ENCODE results near the gene RPL5.

Gene RPL5

DNA sequence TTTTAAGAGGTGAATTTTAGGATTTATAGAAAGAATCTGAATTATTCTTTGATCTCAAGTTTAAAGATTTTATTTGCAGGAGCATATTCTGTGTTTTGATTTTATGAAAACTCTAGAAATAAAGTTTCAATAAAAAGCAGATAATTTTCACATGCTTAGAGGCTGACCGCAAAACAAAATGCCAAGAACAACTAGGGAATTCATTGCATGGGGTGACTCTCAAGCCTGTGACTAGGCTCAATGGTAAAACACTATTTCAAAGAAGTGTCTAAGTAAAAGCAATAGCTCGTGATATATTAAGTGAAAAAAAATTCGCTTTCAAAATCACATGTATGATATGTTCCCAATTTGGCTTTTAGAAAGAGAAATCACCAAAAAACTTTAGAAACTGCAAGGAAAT is 49.6 kb downstream of the RPL5 start:
- DNase-seq, result no peak
- in situ Hi-C loops (cut with HindIII; ENCODE audit: low pct_ligation_motif_present, low pct_unique_long_range_greater_than_20kb, low sequenced_read_pairs), result no loop called here

GRCh38 chr1:92882819-92883218 is 51.0 kb downstream of the RPL5 start:
- no peak for DNase-seq
- in situ Hi-C loops (cut with HindIII; ENCODE audit: low pct_ligation_motif_present, low pct_unique_long_range_greater_than_20kb, low sequenced_read_pairs), result no loop called here

GRCh38 chr1:92883297-92883696 is 51.5 kb downstream of the RPL5 start:
- in situ Hi-C loops (cut with HindIII; ENCODE audit: low pct_ligation_motif_present, low pct_unique_long_range_greater_than_20kb, low sequenced_read_pairs), result no loop called here
- DNase-seq, result no peak

DNA sequence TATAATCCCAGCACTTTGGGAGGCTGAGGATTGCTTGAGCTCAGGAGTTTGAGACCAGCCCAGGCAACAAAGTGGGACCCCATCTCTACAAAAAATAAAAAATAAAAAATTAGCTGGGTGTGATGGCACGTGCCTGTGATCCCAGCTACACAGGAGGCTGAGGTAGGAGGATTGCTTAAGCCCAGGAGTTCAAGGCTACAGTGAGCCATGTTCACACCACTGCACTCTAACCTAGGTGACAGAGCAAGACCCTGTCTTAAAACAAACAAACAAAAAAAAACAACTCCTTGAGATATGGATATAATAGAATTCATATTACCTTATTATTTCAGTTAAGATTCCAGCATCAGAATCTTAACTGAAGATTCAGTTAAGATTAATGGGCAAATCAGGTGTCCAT is 52.4 kb downstream of the RPL5 start:
- DNase-seq, result no peak
- in situ Hi-C loops (cut with HindIII; ENCODE audit: low pct_ligation_motif_present, low pct_unique_long_range_greater_than_20kb, low sequenced_read_pairs), result no loop called here

DNA sequence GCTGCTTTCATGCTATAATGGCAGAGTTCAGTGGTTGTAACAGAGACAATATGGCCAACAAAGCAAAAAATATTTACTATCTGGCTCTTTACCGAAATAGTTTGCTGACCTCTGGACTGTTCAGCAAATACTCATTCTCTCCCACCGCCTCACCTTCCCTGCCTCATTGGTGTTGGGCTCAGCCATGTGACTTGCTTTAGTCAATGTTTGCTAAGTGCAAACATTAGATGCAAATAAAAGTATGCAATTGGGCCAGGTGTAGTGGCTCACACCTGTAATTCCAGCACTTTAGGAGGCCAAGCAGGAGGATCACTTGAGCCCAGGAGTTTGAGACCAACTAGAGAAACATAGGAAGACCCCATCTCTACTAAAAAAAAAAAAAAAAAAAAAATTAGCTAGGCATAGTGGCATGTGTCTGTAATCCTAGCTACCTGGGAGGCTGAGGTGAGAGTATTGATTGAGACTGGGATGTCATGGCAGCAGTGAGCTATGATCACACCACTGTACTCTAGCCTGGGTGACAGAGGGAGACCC is 55.1 kb downstream of the RPL5 start:
- no peak for DNase-seq
- in situ Hi-C loops (cut with HindIII; ENCODE audit: low pct_ligation_motif_present, low pct_unique_long_range_greater_than_20kb, low sequenced_read_pairs), result no loop called here

DNA sequence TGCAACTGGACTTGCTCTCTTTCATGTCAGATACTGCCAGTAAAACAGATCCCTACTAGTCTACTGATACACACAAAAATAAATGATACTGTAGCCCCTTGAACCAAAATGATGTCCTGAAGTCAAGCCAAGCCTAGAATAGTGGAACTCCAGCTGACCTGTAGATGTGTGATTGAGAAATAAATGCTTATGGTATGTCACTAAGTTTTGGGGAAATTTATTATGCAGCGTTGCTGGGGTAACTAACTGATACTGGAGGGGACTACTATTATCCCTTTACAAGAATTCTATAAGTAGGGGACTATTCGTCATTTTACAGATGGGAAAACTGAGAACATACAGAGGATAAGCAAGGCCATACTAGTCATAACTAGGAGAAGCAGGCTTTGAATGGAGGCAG is 55.6 kb downstream of the RPL5 start:
- in situ Hi-C loops (cut with HindIII; ENCODE audit: low pct_ligation_motif_present, low pct_unique_long_range_greater_than_20kb, low sequenced_read_pairs), result no loop called here
- no peak for DNase-seq
